OCI-LY3 (cell line): ENCODE data around the gene ANKRD13A.

Experiments used
- EZH2phosphoT487 ChIP-seq: fragments of 200-600 bp; shearing (Covaris generic); IDR thresholded peaks from 2 replicates; pipeline ENCODE4 v1.6.1; 2018; ENCODE audit warnings: antibody characterized with exemption, mixed run types, low read depth
- TF ChIP-seq, protein P1 (sequence below): fragments of 200-600, 300-600 bp; sonication (generic); IDR thresholded peaks from 2 replicates; pipeline ENCODE4 v1.5.1; 2014; ENCODE audit warnings: antibody characterized with exemption, low read length, low read depth

- TF ChIP-seq, protein P1, sequence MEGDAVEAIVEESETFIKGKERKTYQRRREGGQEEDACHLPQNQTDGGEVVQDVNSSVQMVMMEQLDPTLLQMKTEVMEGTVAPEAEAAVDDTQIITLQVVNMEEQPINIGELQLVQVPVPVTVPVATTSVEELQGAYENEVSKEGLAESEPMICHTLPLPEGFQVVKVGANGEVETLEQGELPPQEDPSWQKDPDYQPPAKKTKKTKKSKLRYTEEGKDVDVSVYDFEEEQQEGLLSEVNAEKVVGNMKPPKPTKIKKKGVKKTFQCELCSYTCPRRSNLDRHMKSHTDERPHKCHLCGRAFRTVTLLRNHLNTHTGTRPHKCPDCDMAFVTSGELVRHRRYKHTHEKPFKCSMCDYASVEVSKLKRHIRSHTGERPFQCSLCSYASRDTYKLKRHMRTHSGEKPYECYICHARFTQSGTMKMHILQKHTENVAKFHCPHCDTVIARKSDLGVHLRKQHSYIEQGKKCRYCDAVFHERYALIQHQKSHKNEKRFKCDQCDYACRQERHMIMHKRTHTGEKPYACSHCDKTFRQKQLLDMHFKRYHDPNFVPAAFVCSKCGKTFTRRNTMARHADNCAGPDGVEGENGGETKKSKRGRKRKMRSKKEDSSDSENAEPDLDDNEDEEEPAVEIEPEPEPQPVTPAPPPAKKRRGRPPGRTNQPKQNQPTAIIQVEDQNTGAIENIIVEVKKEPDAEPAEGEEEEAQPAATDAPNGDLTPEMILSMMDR, result no peak
- no peak for TF ChIP-seq EZH2phosphoT487
These were observed 68.3 kb downstream of the ANKRD13A start for GRCh38 chr12:110067531-110067930.
